GM21528 (cell line): ENCODE results near the gene FAM168A.

Experiments used
- ATAC-seq: cut with Tn5 transposase; IDR thresholded peaks from one replicate; pipeline ENCODE4 v1.9.1; 2021; ENCODE audit warnings: mild to moderate bottlenecking, moderate library complexity; ENCODE audit not compliant: unreplicated experiment, low FRiP score

Gene FAM168A

DNA sequence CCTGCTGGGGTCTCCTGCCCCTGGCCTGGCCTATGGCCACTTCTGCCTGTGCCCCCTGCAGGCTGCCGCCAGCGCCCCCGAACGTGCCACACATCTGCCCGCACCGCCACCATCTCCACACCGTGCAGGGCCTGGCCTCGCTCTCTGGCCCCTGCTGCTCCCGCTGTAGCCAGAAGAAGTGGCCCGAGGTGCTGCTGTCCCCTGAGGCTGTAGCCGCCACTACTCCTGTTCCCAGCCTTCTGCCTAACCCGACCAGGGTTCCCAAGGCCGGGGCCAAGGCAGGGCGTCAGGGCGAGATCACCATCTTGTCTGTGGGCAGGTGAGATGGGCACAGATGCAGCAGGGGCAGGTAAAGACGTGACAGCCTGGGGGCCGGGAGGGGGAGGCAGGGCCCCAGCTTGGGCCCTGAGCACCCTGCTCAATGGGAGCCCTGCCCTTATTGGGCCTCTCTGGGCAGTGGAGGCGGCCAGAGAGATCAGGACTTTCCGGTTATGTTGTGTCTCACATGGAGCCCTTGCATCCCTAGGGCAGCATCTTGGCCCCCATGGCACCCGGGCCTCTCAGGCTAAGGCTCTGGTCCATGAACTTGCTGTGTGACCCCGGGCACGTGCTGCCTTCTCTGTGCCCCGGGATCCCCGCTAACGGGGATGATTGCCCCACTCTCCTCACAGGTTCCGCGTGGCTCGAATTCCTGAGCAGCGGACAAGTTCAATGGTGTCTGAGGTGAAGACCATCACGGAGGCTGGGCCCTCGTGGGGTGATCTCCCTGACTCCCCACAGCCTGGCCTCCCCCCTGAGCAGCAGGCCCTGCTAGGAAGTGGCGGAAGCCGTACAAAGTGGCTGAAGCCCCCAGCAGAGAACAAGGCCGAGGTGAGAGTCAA lies 203.3 kb downstream of the FAM168A start:
- ATAC-seq = no peak

DNA sequence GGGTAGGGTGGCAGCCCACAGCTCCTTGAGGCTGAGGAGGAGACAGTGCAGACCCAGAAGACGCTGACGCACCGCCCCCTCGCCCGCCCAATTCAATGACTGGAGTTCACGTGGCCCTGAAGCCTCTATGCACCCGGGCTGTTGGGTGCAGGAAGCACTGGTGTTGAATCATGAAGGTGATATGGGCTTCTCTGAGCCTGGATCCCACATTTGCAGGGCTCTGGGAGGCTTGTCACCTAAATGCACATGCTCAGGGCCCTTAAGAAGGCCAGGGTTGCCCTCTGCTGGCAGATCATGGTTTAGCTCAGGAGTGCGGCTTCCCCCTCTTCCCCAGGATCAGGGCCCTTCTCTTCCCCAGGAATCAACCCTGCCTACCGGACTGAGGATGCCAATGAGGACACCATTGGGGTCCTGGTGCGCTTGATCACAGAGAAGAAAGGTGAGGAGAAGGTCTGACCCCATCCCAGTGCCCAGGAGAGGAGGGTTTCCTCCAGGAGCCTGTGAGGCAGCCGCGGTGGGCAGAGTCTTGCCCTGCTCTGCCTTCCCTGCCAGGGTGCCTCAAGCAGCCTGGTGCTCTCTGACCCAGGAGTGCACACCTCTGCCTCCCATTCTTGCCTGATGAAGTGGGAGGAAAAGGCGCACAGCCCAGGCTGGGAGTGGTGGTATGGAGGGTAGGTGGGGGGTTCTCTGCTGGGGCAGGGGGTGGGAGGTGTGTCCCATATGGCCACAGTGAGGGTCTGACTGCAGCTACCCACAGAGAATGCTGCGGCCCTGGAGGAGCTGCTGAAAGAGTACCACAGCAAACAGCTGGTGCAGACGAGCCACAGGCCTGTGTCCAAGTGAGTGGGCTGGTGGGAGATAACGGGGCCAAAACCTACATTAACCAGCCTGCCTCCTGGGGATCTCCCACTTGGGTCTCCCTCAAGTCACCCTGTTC lies 204.2 kb downstream of the FAM168A start:
- no peak for ATAC-seq

DNA sequence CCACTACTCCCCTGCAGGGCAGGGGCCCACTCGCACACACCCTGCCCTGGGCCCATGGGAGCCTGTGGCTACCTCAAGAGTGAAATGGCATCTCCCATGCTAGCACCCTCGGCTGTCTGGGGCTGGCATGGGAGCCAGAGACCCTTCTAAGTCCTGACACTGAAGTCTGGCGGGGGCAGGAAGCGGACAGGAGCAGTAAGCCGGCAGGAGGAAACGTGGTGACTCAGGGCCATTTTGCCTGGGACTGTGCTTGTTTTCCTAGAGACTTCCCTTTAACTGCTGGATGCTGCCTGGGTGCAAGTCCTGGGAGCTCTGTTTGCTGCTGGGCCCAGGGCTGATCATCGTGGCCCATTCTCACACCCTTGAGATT lies 204.9 kb downstream of the FAM168A start:
- ATAC-seq = no peak

DNA sequence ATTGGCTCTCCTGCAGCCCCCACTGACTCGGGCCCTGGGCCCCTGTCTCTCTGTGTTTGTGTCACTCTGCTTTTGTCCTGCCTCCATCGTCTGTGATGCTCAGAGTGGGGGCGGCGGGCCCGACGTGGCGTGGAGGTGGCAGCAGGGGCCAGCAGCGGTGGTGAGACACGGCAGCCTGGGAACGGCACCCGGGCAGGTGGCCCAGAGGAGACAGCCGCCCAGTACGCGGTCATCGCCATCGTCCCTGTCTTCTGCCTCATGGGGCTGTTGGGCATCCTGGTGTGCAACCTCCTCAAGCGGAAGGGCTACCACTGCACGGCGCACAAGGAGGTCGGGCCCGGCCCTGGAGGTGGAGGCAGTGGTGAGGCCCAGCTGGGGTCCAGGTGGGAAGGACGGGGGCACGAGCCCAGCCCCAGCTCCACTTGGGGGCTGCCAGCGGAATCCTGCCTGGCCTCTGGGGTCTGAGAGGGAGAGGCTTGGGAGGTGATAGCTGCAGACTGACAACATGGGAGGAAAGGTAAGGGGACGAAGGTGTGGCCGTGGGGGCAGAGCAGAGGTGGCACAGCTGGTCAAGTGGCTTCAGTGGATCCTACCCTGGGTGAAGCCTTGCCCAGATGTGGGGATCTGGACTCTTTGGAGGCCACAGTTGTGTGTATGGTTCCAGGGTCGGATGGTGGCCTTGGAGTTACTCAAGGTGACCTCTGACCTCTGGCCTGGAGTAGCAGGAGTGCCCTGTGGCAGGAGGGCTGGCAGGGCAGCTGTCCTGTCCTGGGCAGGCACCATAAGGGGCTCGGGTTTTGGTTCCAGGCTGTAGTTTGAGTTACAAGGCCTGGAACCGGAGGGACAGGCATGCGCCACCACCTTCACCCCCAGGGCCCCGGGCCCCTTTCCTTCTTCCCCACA lies 205.6 kb downstream of the FAM168A start:
- ATAC-seq = no peak

DNA sequence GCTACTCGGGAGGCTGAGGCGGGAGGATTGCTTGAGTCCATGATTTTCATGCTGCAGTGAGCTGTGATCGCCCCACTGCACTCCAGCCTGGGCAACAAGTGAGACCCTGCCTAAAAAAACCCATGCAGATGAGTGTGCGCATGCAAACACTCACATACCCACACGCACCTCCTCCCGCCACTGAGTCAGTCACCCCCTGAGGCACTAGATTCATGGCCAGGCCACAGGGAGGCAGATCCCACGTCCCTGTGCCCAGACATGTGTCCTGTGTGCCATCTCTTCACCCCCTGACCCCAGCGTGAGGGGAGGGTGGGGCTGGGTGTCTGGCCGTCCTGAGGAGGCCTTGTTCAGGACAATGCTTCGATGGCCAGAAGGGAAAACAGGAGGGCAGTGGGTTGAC lies 206.2 kb downstream of the FAM168A start:
- no peak for ATAC-seq

DNA sequence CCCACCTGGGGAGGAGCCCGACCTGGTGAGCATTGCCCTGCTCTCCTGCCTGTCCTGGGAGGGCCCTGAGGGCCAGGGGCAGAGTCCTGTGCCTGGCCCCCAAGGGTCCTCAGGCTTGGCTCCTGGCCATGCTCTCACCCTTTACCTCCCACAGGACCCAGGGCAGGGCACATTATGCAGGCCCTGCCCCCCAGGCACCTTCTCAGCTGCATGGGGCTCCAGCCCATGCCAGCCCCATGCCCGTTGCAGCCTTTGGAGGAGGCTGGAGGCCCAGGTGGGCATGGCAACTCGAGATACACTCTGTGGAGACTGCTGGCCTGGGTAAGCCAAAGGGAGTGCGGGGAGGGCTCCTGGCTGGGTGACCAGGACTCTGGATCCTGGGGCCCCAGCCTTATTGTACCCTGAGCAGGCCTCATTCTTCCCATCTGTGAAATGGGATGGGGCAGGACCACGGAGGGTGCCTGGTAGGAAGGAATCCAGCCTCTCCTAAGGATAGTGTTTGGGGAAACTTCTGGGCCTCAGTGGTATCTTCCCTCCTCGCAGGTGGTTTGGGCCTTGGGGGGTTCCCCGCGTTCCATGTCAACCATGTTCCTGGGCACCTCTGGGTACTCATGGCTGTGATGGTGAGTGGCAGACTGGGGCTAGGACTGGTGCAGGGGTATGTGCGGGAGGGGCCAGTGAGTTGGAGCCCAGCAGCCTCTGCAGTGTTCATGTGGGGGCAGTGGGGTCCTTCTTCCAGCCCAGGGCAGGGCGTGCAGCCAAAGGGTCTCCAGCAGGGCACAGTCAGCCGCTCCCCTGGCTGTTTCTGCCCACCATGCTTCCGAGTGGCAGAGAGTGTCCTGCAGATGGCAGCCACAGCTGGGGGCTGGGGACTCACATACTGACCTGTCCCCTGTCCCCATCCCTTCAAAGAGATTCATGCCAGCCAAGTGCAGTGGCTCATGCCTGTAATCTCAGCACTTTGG lies 207.0 kb downstream of the FAM168A start:
- no peak for ATAC-seq

DNA sequence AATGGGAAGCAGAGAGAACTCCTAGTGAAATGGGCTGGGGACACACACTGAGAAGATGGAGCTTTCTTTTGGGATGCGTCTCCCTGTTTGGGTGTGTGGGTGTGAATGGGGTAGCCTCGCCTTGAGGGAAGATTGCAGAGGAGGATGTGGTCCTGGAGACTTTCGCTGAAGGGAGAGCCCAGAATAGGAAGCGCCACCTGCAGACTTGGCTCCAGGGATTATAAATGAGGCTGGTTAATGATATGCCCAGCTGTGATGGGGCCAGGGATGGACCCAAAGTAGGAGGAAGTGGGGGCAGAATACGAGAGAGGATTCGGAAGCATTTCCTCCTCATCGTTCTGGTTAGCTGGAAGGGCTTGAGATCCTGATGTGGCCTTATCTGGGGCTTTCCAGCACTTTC lies 208.0 kb downstream of the FAM168A start:
- ATAC-seq = no peak

DNA sequence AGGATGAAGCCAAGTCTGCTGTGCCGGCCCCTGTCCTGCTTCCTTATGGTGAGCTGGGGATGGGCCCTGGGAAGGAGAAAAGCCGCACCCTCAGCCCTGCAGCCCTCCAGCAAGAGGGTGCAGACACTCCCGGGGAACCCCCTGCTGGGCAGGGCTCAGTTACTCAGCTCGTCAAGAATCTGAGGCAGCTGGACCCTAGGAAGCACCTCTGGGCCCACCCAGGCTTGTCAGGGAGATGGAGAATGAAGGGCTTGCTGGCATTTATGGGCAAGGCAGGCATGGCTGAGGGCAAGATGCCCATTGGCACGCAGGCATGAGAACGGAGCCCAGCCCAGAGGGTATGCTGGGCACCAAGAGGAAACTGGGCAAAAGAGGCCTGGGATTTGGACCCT lies 208.8 kb downstream of the FAM168A start:
- ATAC-seq = no peak

DNA sequence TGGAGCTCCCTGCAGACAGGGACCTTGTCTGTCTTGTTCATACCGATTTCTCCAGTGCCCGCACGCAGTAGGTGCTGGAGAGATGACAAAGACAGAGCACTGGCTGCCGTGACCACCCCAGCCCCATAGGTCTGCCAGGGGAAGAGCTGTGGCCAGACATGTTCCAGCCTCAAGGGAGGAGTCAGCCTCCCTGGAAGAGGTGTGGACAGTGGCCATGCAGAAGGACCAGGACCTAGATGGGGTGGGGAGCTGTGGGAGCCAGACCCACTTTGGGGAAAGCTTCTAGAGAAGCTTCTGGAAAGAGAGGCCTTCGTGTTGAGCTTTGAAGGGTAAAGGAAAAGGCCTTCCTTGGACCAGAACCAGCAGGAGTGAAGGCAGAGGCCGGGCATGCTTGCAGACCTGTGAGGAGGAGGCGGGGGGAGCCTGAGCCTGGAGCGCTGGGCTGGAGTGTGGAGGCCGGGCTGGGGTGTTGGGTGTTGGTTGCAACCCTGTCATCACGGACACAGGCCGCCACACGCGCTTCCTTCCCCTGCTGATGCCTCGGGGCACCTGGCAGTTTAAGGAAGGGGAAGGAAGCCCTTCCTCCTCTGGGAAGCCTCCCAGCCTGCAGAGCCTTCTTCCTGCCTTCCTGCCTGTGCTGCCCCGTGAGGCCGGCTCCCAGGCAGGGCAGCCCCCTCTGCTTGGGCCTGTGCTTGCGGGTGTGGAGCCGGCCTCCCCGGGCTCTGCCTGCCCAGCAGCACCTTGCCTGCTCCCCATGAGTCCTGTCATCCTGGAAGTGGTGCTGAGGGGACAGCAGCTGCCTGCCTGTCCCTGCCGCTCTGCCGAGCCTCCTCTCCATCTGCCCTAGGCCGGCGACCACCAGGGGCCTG lies 209.4 kb downstream of the FAM168A start:
- no peak for ATAC-seq

DNA sequence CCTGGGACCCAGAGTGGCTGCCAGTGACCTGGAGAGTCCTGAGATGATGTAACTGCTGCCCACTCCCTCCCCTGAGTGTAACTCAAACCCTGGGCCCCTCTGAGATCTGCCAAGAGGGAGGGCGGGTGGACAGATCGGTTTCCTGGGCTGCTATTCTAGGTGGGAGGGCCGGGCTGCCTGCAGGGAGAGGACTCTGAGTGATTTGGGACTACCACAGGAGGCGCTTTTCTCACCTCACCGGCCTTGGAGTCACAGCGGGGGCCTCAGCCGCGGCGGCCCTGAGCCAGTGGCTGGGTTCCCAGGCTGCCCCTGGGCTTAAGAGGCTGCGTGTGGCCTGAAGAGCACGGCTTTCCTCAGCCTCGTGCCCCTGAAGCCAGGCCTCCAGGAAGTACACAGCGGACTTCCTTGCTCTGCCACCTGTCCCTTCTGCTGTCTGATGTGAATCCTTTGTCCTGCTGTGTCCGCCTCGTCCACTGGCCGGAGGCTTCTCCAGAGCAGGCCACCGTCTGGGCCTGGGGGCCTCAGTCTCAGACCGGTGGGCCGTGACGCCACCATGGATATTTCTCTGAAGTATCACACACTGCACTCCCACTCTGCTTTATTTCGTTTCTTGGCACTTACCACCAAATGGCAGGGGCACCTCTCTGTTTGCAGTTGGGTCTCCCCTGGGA lies 210.2 kb downstream of the FAM168A start:
- ATAC-seq = no peak

DNA sequence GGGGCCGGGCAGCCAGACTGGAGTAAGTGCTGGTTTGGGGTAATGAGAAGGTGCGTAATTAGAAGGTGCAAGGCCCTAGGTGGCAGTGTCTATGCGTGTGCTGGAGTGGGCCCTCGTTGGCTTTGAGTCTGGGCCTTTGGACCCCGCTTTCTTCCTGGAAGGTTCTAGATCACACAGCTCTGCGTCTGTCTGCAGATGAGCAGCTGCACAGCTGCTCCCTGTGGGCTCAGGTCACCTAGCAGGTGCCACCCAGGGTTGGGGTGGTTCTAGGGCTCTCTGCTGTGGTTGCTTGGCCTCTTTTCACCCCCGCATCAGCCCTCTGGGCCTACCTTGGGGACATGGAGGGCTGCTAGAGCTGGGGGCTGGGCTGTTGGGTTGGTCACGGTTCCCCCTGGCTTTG lies 211.4 kb downstream of the FAM168A start:
- no peak for ATAC-seq

DNA sequence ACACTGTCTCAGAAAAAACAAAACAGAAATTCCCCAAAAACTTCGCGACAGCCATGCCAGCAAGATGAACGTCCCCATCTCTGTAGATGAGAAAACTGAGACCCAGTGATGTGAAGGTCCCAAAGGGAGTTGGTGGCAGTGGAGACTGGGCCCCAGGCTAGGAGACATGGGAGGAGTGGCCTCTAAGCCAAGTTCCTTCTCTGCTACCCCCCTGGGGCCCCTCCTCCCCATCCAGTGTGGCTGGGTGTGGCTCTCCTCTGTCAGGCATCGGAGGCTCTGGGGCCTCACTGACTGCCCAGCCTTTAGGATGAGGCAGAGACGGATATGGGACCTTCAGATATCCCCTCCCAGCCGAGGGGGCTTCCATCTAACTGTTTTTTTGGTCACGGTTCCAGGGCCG lies 211.9 kb downstream of the FAM168A start:
- ATAC-seq = no peak

DNA sequence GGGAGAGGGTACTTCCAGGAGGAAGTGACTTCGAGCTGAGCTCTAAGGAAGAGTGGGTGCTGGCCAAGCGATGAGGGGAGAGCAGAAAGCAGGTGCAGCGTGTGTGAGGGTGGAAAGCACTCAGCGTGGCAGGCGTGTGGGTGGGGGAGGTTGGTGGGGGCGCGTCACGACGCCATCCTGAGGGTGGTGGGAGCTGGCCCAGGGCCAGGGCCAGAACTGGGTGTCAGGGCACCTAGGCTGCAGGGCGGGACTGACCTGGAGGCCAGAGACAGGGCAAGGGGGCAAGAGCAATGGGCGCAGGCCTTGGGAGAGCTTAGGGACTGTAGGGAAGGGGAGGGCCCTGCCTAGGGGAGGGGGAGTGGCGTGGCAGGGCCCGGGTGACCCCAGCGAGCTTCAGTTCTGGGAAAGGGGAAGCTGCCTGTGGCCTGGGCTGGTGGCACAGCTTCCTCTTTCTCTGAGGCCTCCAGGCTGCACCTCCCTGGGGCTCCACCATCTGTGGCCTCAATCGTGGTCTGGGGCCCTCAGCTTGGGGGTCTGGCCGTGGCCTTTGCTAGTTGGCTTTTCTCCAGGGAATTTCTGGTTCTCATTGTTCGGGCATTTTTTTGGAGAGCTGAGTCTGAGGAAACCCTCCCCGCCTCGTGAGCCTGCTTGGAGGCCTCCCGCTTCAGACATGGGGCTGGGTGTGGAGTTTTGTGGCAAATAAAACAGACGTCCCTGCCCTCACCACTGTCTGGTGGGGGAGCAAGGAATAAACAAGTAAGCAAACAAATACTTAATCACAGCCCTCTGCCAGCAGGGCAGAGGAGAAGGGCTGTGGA lies 212.8 kb downstream of the FAM168A start:
- peak; percentile 42 for ATAC-seq

DNA sequence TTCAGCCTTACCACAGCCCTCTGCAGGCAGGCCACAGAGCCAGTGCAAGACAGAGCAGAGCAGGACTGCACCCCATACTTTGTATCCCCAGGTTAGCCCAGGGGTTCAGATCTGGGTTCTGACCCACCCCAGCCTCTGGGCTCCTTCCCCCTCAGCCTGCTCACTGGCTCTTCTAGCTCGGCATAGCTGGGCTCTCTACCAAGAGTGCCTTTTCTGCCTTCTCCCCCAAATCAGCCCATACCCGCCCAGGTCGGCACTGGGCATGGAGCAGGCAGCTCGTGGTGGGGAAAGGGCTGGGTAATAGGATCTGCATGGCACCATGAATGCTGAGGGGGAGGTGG lies 213.4 kb downstream of the FAM168A start:
- ATAC-seq = peak; percentile 1

DNA sequence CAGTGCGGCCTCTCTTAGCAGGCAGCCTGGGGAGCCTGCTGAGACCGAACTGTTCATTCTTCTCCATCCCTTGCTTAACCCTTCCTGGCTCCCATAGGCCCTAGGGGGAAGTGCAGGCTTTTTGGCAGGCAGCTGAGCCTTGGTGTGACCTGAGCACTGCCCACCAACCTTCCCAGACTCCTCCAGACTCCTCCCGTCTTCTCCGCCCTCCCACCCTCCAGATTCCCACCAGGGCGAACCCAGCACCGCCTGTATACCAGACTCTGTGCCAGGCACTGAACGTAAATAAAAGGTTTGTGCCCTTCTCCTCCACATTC lies 213.8 kb downstream of the FAM168A start:
- no peak for ATAC-seq

DNA sequence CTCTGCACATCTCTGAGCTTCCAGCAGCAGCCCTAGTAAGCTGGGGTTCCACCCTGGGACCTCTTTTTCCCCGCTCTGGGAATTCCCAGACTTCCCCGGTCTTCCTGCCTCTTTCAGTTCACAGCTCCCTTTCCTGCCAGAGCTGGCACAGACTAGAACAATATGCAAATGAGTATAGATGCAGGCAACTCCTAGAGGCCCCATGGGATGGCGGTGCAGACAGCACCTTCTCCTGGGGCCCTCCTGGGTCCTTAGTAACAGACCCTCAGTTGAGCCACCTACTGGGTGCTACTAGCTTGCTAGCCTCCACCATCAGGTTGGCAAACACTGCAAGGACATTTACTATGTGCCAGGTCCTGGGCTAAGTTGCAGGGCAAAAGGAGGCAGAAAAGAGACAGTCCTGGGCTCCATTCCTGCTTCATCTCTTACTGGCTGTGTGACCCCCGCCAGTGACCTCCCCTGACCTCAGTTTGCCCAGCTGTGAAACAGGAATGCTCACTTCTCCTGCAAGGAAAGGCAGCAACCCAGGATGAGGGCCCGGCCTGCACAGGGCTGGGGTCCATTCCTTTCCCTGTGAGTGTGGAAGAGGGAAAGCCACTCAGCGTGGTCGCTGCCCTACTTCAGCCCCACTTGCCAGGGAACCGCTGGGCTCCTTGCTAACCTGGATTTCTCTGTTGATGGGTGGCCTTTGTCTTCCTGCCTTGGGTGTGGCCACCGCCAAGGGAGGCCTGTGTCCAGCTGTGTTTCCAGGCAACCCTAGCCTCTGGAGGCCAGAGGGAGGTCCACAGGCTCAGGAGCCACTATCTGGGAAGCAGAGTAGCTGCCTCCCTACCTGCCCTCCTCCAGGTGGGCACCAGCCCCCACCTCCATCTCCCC lies 214.4 kb downstream of the FAM168A start:
- no peak for ATAC-seq
